ENCODE data around the gene RBM20. TPM values are rescaled to one million over a fixed set of nuclear protein-coding genes. Genes with fewer than 3 reads are reported as not detected.

RBM20 gene
- total RNA-seq, 1 donor from 2014 or later, result 3.3 TPM

- H3K36me3 ChIP-seq (ENCODE audit: control insufficient read depth, insufficient read depth, low read length), result no peaks in the 10 kb centered on the region
- H3K4me3 ChIP-seq (ENCODE audit: low read depth, low read length), result no peak overlapping the region
- peaks cover 5% of the 10 kb centered on the region for H3K27me3 ChIP-seq (ENCODE audit: control insufficient read depth, insufficient read depth, low read length)
- no peak for DNase-seq (ENCODE audit: low read depth)
- TF ChIP-seq CTCF (IDR thresholded peaks at IDR 0.05; ENCODE audit: insufficient read depth, low read length, poor library complexity, severe bottlenecking), result no peak
Observed at GRCh38 chr10:110648692-110649346, 4.7 kb downstream of the RBM20 start.

GRCh38 chr10:110649347-110650264, 5.5 kb downstream of the RBM20 start:
- DNase-seq (ENCODE audit: low read depth), result no peak
- no peaks in the 10 kb centered on the region for H3K27me3 ChIP-seq (ENCODE audit: control insufficient read depth, insufficient read depth, low read length)
- TF ChIP-seq CTCF (IDR thresholded peaks at IDR 0.05; ENCODE audit: insufficient read depth, low read length, poor library complexity, severe bottlenecking), result no peak
- H3K4me3 ChIP-seq (ENCODE audit: low read depth, low read length), result no peak overlapping the region
- H3K36me3 ChIP-seq (ENCODE audit: control insufficient read depth, insufficient read depth, low read length), result no peaks in the 10 kb centered on the region

- no peak for TF ChIP-seq CTCF (IDR thresholded peaks at IDR 0.05; ENCODE audit: insufficient read depth, low read length, poor library complexity, severe bottlenecking)
- H3K4me3 ChIP-seq (ENCODE audit: low read depth, low read length), result no peak overlapping the region
- no peaks in the 10 kb centered on the region for H3K27me3 ChIP-seq (ENCODE audit: control insufficient read depth, insufficient read depth, low read length)
- H3K36me3 ChIP-seq (ENCODE audit: control insufficient read depth, insufficient read depth, low read length), result no peaks in the 10 kb centered on the region
- DNase-seq (ENCODE audit: low read depth), result no peak
Observed at GRCh38 chr10:110650265-110650668, 6.1 kb downstream of the RBM20 start.

- peak; percentile 39 for DNase-seq (ENCODE audit: low read depth)
- Histone ChIP-seq H3K27me3 (ENCODE audit: control insufficient read depth, insufficient read depth, low read length) (no peaks in the 10 kb centered on the region), H3K4me3 (ENCODE audit: low read depth, low read length) (no peak overlapping the region), H3K36me3 (ENCODE audit: control insufficient read depth, insufficient read depth, low read length) (no peaks in the 10 kb centered on the region)
- TF ChIP-seq CTCF (IDR thresholded peaks at IDR 0.05; ENCODE audit: insufficient read depth, low read length, poor library complexity, severe bottlenecking), result no peak
Observed at GRCh38 chr10:110651044-110651958, 7.2 kb downstream of the RBM20 start.

GRCh38 chr10:110652475-110653118, 8.5 kb downstream of the RBM20 start:
- Histone ChIP-seq H3K27me3 (ENCODE audit: control insufficient read depth, insufficient read depth, low read length) (no peaks in the 10 kb centered on the region), H3K36me3 (ENCODE audit: control insufficient read depth, insufficient read depth, low read length) (no peaks in the 10 kb centered on the region), H3K4me3 (ENCODE audit: low read depth, low read length) (no peak overlapping the region)
- TF ChIP-seq CTCF (IDR thresholded peaks at IDR 0.05; ENCODE audit: insufficient read depth, low read length, poor library complexity, severe bottlenecking), result no peak
- DNase-seq (ENCODE audit: low read depth), result no peak
